ENCODE data around the gene NFIL3.
"Not testable (repeated sequence)": the region's sequence is repeated elsewhere in the genome, so short reads cannot be mapped to it uniquely, and the experiment has no call there.

Gene NFIL3, protein sequence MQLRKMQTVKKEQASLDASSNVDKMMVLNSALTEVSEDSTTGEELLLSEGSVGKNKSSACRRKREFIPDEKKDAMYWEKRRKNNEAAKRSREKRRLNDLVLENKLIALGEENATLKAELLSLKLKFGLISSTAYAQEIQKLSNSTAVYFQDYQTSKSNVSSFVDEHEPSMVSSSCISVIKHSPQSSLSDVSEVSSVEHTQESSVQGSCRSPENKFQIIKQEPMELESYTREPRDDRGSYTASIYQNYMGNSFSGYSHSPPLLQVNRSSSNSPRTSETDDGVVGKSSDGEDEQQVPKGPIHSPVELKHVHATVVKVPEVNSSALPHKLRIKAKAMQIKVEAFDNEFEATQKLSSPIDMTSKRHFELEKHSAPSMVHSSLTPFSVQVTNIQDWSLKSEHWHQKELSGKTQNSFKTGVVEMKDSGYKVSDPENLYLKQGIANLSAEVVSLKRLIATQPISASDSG

DNA sequence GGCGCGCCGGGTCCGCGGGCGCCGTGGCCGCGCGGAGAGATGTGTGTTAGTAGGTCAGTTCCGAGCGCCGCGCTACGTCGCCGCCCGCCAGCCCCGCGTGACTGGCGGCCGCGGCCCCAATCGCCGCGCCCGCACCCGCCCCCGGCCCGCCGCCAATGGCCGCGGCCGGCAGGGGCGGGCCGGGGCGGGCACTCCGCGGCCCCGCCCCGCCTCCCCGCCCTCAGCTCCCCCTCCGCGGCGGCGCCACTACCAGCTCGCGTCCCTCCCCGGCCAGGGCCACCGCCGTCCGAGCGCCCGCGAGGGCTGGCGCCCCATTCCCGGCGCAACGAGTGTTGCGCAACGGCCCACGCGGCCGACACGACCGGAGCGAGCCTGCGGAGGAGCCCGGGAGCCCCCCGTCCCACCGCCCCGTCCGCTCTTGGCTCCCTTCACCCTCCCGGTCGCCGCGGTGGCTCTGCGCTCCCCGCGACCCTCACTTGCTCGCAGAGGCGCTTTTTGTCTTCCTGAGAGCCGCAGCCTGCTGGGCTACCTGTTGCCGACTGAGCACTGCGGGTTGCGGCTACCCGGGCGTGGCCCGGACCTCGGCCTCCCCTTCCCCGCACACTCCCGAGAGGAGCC lies at the start of gene NFIL3:
NFIL3 (minus strand) TSS at position 48 of the 618 bp plus-strand sequence. CDS start 13,098 bp downstream, outside the sequence.
- peak; percentile 79 for DNase-seq (ENCODE audit: low read depth)

DNA sequence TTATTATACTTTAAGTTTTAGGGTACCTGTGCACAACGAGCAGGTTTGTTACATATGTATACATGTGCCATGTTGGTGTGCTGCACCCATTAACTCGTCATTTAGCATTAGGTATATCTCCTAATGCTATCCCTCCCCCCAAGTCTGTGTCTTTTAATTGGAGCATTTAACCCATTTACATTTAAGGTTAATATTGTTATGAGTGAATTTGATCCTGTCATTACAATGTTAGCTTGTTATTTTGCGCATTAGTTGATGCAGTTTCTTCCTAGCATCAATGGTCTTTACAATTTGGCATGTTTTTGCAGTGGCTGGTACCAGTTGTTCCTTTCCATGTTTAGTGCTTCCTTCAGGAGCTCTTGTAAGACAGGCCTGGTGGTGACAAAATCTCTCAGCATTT lies 47.9 kb upstream of the NFIL3 start:
- DNase-seq (ENCODE audit: low read depth) = not testable (repeated sequence)

DNA sequence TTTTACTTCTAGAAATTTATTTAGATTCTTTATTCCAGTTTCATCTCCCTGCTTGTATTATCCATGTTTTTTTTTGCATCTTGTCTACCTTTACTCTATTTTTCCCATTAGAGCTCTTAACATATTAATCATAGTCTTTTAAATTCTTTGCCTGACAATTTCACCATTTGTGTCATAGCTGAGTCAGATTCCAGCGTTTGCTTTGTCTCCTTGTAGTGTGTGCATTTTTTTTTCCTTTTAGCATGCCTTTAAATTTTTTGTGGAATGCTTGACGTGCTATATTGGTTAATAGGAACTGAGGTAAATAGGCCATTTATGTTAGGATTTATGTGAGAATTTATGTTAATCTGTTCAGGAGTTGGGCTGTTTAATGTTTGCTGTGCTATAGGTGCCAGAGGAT lies 41.8 kb upstream of the NFIL3 start:
- DNase-seq (ENCODE audit: low read depth) = no peak

DNA sequence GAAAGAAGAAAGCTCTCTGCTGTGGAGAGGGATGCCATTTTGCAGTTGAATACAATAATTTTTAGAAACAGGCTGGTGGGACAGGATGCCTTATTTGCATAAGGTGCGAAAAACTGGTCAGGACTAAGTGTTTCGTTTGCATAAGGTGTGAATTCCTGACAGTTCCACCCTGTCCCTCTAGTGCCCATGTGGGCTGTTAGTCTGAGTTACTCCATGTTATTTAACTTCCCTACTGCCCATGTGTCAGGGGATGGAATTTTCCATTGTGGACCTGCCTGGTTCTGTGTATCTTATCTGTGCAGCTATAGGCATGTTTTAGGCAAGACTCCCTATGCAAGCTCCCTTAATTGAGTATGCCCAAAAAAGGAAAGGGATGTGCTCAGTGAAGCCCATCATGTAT lies 35.3 kb upstream of the NFIL3 start:
- no peak for DNase-seq (ENCODE audit: low read depth)

DNA sequence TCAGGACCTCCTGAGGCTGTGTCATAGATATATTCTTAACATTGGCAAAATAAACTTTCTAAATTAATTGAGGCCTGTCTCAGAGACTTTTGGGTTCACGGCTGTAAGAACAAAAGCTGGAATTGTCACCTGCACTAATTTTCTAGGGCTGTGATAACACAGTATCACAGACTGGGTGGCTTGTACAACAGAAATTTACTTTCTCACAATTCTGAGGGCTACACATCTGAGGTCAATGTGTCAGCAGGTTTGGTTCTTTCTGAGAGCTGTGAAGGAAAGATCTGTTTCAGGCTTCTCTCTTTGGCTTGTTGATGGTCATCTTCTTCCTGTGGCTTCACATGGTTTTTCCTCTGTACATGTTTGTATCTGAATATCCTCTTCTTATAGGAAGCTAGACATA lies 29.2 kb upstream of the NFIL3 start:
- DNase-seq (ENCODE audit: low read depth) = no peak

DNA sequence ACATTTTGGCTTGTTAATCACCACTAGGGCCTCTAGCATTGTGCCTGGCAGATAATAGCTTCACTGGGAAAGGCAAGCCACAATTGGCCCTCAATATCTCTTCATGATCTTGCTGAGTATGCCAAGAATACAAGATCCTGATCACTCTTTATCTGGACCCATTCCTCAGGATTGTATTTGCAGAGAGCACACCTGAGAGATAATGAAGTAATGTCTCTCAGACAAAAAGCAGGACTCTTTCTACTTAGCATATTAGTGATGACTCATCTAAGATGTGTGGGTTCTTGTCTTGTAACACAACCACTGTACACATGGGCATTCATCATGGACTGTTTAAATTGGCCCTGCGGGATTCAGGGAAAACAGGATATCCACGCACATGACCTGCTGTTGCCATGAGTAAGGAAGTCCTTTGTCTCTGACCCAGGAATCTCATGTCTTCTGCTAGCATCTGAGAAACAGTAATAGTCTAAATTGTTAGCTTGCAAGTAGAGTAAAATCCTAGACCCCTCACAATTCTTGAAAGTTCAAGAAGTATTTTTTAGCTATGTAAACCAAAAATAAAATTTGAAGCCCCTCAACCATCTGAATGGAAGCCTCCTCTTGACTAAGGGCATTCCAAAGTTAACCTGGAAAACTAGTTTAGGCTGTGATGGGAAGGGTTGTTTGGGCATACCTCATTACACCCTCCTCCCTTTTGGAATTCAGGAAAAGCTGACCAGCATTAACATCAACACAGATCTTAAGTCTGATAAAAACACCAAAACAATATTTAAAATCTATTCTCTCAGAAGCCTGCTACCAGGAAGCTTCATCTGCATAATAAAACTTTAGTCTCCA lies 28.0 kb upstream of the NFIL3 start:
- no peak for DNase-seq (ENCODE audit: low read depth)

DNA sequence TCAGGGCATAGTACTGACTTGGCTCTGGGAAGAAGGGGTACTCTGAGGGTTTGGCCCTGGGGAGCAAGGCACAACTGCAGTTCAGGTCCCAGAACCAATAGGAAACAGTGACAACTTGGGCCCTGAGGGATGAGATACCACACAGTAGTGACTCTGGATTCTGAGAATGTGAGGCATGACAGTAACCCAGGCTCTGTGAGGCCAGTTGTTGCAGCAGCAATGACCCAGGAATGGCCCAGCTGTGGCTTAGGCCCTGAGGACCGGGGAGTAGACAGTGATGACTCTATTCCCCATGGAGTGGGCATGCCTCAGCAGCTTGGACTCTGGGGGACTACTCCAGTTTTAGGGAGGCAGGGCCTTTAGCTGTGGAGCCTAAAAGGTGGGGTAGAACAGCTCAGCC lies 21.5 kb upstream of the NFIL3 start:
- DNase-seq (ENCODE audit: low read depth) = no peak

DNA sequence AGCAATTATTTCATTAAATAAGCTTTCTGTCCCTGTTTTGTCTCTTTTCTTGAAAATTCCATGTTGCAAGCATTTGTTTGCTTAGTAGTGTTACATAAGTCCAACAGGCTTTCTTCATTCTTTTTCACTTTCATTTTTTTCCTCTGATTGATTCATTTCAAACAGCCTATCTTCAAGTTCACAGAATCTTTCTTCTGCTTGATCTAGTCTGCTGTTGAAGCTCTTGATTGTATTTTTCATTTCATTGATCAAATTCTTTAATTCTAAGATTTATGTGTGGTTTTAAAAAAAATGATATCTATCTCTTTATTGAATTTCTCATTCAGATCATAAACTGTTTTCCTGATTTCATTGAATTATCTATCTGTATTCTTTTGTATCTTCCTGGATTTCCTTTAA lies 20.4 kb upstream of the NFIL3 start:
- no peak for DNase-seq (ENCODE audit: low read depth)

DNA sequence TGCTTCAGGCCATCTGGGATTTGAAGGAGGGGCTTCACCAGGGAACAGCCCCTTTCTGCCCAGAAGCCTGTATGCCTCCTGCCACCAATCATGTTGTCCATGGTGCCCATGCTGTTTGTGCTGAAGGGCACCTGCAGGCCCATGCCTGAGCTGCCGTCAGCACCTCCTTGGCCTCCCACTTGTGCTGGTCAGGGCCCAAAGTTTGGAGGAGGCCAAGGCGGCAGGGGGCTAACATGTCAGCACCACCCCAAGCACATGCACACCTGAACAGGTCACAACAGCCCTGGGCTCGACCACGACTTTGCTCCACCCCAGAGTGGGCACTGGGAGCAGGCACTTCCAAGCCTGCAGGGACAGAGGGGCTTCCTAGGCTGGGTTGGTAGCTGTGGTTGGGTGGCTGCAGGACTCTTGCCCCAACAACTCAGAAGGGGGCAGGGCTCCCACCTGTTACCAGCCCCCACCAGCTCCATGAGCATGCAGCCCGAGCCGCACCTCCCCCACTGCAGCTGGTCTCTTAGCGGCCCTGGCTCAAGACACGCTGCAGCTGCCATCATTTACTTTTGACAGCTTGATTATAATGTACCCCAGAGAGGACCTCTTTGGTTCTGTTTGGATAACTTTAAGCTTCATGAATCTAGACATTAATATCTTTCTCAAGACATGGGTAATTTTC lies 19.8 kb upstream of the NFIL3 start:
- DNase-seq (ENCODE audit: low read depth) = no peak

DNA sequence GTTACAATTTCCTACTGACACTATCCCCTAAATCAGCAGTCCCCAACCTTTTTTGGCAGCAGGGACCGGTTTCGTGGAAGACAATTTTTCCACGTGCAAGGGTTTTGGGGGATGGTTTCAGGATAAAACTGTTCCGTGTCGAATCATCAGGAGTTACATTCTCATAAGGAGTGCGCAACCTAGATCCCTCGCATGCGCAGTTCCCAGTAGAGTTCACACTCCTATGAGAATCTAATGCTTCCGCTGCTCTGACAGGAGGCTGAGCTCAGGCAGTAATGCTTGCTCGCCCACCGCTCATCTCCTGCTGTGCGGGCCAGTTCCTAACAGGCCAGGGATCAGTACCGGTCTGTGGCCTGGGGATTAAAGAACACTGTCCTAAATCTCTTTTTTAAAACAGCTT lies 13.2 kb upstream of the NFIL3 start:
- DNase-seq (ENCODE audit: low read depth) = no peak

DNA sequence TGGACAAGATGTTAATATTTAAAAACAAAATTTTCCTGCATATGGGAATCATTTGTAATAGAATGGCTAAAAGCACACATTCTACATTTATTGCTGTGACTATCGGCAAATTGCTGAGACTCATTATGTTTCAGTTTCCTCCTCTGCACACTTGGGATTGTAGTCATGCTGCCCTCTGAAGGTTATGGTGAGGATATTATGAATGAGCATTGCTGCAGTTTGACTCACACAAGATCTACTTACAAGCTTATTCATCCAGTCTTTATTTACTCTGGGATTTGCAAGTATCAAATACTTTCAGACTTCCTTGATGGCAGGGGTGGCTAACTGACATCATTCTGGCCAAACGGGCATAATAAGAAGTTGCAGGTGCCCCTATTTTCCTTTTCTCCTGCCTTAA lies 9.5 kb upstream of the NFIL3 start:
- DNase-seq (ENCODE audit: low read depth) = no peak

DNA sequence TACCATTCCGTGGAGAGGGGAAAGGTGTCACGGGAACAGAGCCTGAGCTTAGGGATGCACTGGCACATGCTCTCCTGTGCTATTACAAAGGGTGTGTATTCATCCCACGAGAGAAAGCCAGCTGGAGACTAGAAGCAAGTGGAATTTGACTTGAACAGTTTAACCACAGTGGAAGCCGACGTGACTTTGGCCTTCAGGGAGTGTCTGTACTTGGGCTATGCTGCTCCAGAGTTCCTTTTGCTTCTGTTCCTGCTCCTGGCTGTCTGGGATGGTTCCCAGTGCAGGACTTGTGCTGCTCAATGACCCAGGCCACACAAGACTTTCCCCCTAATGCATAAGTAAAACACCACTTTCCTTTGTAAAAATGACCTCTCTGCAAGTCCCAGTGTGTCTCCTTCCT lies 7.9 kb upstream of the NFIL3 start:
- no peak for DNase-seq (ENCODE audit: low read depth)

DNA sequence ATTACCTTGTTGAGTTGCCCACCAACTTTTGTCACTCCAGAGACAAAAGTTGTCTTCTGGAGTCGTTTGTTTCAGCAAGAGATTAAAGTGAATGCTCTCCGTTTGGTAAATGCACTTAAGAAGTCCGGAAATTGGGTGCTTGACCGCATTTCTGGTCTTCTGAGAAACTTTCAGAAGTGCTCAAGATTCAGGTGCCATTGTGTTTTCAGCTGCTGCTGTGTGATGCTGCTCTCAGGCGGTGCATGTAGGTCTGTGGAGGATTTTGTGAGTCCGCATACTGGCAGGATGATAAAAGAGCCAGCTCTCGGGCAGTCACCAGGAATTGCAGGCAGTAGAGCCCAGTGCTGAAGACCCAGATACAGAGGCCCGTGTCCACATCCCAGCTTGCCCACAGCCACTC lies 5.9 kb upstream of the NFIL3 start:
- DNase-seq (ENCODE audit: low read depth) = no peak

DNA sequence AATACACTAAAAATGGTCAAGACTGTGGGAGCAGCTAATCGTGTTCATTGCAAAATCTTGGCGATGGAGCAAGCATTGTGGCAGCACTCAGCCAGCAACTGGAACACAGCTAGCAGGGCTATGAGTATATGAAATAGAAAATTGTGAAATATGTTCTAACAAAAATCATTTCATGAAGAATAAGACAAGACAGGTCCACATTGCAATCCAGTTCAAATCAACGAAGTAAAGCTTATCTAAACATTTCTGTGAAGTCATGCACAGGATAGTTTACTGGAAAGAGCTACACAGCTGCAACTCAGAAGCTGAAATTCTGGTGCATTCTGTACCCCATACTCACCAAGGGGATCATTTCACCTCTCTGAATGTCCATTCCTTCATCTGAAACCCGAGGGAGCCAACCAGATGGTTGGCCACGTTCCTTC lies 5.3 kb upstream of the NFIL3 start:
- DNase-seq (ENCODE audit: low read depth) = no peak

DNA sequence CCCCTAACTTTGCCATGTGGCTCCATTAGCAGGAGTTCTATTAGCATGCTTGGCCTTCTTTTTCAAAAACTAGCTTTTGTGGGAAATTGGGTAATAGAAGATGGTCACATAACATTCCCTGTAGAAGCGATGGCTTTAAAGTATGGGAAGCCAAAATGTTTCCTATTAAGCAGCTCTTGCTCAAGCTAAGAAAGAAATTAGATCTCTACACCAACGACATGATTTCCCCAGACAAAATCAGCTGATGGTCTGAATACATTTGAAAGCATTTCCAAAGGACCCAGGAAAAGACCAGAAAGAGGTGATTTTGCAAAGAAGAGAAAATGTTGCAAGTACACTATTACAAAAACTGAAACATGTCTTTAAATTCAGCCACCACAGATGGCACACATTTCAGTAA lies 4.8 kb upstream of the NFIL3 start:
- DNase-seq (ENCODE audit: low read depth) = no peak

DNA sequence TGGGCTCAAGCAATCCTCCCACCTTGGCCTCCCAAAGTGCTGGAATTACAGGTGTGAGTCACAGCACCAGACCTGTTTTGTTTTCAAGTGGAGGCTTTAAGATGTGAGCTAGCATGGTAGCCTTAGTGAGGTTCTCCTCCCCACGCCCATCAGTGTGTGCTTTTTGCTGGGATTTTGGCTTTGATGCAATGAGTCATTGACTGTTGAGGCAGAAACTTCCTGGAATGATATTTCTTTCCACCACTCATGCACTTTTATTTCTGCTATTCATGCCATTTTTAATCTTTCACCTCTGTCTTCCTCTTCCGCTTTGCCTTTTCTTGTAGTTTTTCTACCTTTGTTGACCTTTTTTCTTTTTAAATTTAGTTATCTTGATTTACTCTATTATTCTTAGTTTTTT lies 4.2 kb upstream of the NFIL3 start:
- DNase-seq (ENCODE audit: low read depth) = no peak

DNA sequence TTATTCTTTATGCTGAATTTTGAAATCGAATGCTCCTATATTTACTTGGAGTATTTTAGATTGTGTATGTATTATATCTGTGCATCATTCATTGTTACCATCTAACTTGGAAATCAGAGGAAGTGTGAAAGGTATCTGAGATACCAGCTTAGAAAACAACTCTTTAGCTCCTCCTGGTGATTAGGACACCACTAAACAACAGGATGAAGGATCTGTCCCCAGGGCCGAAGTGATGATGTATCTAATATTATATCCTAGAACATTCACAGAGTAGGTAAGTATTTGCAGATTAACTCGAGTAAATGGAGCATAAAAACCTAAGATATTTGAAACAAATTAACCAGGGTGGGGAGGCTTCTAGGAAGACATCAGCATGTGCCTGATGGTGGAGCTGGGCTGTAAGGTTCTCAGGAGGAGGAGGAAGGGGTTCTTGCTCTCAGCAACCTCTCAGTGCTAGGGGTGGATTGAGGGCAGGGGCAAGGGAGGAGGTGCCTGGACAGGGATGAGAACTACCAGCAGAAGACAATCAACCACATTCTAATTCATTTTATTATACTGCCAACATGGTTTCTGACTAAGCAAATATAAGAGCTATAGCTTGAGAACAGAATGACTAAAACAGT lies 2.6 kb upstream of the NFIL3 start:
- DNase-seq (ENCODE audit: low read depth) = no peak

DNA sequence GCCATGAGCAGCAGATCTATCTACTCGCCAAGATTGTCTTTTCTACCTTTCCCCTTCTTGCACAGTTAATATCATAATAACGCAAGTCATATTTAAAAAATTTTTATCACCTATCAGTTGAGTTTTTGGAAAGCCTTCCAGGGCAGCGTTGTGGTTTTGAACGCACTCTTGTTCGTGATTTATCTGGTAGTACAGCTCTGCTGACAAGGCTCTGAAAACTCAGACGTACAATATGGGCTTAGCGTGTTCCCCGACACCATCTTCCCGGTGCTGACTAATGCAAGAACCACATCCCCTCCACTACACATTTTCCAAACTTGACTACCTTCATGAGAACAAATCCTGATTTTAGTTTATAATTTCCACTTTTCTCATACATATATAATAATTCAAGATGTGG lies 1.6 kb upstream of the NFIL3 start:
- no peak for DNase-seq (ENCODE audit: low read depth)

DNA sequence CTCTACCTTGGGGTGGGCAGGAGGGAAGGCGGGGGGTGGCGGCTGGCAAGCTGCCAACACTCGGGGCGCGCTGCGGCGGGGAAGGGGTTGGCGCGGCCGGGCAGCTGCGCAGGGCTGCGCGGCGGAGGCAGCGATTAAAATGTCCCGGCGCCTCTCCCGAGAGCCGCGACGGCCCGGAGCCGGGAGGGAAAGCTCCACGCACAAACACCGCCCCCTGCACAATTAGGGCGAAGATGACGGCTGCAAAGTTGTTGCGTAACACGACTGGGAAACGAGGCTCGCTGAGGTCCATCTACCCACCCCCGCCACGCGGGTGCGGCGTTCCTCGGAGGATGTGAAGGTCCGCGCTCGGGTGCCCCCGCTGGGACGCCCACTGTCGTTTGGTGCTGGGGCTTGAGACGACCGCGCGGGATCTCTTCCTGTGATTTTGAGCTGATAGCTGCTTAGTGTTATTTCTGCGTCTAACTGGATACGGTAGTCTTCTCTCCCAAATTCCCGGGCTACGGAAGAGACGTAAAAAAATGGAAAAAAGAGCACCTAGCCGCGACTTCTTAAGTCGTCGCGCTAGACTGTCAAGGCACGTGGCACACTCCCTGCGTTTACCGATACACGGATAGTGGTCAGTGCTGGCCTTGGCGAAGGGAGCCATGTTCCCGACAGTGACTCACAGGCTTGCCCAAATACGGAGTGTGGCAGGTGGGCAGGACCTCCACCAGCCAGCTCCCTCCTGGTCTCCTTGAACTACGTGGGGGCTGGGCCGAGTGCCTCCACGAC lies 958 bp upstream of the NFIL3 start:
- DNase-seq (ENCODE audit: low read depth) = peak; percentile 74

DNA sequence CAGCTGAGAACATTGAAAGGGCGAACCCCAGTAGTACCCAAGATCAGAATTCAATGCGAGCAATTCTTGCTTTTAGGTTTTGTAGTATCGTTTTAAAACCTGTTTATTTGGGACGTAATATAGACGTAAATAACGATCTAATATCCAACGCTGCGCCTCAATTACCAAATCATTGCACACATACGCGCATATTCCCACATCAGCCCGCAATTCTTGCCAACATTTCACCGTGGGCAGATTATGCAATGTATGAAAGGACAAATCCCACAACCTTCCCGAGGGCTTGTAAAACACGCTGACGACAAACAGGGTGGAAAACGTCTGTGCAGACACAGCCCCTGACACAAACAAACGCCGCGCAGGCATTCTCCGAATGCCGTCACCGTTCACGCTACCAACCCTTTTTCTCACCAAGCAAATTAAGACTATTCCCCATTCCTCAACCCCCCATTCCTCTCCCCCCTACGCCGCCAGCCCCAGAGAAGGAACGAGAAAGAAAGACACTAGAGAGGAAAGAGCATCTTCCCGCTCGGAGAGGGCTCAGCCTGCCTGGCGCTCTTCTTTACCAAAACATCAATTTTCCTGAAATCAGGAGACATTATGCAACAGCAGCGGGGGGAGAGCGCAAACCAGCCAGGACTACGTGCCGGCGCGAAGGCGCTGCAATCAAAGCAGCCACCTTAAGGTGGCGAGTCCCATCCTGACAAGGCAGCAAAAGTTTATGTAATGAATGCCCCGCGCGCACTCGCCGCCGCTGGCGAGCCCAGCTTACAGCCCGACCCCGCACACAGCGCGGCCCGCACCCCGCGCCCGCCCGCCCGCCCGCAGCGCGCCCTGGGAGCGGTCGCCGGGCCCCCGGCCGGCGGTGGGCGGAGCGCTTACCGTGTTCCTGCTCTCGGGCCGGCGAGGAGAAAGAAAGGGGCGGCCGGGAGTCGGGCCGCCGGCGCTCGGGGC lies 597 bp downstream of the NFIL3 start:
- peak; percentile 47 for DNase-seq (ENCODE audit: low read depth)
